Measurements from ENCODE around the gene DRG2.
A peak's percentile ranks its signal among the peaks of the same experiment; 100 is the strongest.

DRG2 gene

GRCh38 chr17:18117982-18118975, 30.5 kb downstream of the DRG2 start:
- no peak for FAIRE-seq

- no peak for FAIRE-seq
Observed at GRCh38 chr17:18119166-18119745, 31.5 kb downstream of the DRG2 start.

- FAIRE-seq = no peak
Observed at GRCh38 chr17:18119938-18120337, 32.2 kb downstream of the DRG2 start.

GRCh38 chr17:18120461-18121017, 32.8 kb downstream of the DRG2 start:
- FAIRE-seq = no peak

- no peak for FAIRE-seq
Observed at GRCh38 chr17:18121144-18121910, 33.6 kb downstream of the DRG2 start.

- no peak for FAIRE-seq
Observed at GRCh38 chr17:18122990-18123753, 35.4 kb downstream of the DRG2 start.

- FAIRE-seq = no peak
Observed at GRCh38 chr17:18124345-18125126, 36.8 kb downstream of the DRG2 start.

GRCh38 chr17:18129041-18129502, 41.3 kb downstream of the DRG2 start:
- no peak for FAIRE-seq

GRCh38 chr17:18132711-18133110, 45.0 kb downstream of the DRG2 start:
- no peak for FAIRE-seq

GRCh38 chr17:18136357-18136756, 48.6 kb downstream of the DRG2 start:
- no peak for FAIRE-seq

GRCh38 chr17:18138065-18138749, 50.5 kb downstream of the DRG2 start:
- no peak for FAIRE-seq

- no peak for FAIRE-seq
Observed at GRCh38 chr17:18139092-18139491, 51.3 kb downstream of the DRG2 start.

GRCh38 chr17:18139498-18139897, 51.8 kb downstream of the DRG2 start:
- no peak for FAIRE-seq

- FAIRE-seq = no peak
Observed at GRCh38 chr17:18139949-18140348, 52.2 kb downstream of the DRG2 start.

GRCh38 chr17:18140648-18141047, 52.9 kb downstream of the DRG2 start:
- no peak for FAIRE-seq

GRCh38 chr17:18141210-18141803, 53.6 kb downstream of the DRG2 start:
- FAIRE-seq = peak; percentile 98

- no peak for FAIRE-seq
Observed at GRCh38 chr17:18142417-18142816, 54.7 kb downstream of the DRG2 start.

GRCh38 chr17:18143044-18143936, 55.5 kb downstream of the DRG2 start:
- FAIRE-seq = peak; percentile 48

- no peak for FAIRE-seq
Observed at GRCh38 chr17:18144261-18144660, 56.5 kb downstream of the DRG2 start.
